SHP77 treated with DMSO at 0.1 percent for 48 hours (cell line): ENCODE data around the gene MTMR10.

ENCODE experiments used
- DNase-seq: peaks from one replicate; lab custom pipeline; 2025; lab: John Stamatoyannopoulos, UW

The MTMR10 gene

DNA sequence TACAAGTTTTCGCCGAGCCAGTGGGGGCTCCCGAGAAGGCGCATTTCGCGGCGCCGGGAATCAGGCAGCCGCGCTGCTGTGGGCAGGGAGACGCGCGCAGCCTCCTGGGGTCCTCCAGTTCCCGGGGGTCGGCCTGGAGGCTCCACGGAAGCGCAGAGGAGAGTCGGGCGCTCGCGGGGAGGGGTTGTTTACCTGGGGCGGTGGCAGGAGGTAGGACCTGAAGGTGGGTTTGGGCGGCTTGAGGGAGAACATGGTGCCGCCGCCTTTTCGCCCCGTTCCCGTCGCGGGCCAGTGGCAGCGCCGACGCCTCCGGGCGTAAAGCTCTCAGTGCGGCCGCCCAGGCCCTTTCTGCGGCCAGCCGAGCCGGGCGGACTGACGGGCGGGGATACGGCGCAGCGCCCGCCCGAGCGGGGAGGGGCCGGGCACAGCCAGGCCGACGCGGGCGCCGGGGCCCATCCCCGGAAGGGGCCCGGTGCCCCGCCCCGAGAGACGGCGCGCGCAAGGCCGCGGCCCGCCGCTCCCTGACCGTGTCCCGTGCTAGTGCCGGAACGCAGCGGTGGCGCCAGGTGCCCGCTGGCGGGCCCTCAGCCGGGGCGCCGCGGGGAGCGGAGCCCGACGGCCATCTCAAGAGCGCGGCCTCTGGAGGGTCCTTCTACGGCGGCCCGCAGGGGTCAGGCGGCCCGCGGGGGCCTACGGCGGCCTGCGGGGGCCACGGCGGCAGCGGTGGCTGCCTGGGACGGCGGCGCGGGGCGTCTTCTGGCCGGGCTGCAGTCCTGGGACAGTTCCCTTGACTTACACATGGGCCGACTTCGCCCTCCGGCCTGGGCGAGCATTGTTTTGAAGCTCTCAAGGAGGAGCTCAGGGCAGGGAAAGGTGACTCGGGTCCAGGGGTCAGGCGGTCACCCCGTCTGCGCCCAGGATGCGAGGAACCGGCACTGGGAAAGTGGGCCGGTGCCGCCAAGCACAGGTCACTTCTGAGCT is at the start of gene MTMR10:
TSS of gene MTMR10 (minus strand) at position 374 of the 981 bp plus-strand sequence. CDS start at position 252, 122 bp downstream.
- peak; percentile 48 for DNase-seq

GRCh38 chr15:31040611-31041010 is 49.2 kb upstream of the MTMR10 start:
- DNase-seq: no peak

- no peak for DNase-seq
These were observed 48.5 kb upstream of the MTMR10 start for GRCh38 chr15:31039961-31040360.

DNA sequence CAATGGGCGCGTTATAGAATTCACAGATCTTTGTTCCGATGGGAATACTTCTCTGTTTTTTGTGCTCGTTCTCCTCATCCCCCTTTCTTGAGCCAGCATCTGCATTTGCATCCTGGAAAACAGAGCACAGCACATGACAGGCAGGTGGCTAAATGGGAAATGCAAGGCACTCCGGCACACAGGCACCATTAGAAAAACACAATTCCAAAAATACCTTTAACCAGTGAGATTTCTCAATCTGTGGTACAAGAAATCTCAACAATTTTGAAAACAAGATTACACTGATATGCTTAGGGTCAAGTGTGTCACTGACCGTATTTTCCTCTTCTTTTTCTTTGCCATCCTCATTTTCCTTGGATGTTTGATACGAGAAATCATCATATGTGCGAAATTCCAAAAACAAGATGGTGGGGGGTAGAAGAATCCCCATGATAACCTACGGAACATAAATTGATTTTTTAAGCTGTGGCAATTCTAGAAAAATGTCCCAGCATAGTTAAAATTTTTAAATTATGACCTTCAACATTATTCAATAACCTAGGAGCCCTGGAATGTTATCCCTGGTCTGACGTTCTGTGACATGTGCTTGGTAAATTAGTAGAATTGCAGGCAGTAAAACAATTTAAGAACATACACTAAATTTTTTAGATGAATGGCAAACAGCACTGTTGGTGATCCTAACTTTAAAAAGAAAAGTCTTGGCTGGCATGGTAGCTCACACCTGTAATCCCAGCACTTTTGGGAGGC is 46.5 kb upstream of the MTMR10 start:
- no peak for DNase-seq

GRCh38 chr15:31036783-31037182 is 45.4 kb upstream of the MTMR10 start:
- DNase-seq: no peak

DNA sequence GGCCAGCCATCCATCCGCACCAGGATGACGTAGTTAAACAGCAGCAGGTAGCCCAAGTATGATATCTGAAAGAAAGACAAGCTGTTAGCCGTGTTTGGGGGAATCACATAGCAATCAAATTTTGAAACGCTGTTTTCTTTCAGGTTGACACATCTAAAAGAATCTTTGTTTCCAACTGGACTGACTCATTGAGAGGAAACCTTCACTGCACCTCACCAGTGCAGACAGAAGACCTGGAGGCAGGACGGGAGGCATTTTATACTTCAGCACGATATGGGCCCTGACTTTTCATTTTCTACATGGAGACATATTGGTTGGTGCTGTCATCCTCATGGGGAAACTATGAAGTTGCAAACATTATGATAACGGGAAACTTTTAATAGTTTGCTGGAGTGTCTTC is 44.2 kb upstream of the MTMR10 start:
- DNase-seq: no peak

DNA sequence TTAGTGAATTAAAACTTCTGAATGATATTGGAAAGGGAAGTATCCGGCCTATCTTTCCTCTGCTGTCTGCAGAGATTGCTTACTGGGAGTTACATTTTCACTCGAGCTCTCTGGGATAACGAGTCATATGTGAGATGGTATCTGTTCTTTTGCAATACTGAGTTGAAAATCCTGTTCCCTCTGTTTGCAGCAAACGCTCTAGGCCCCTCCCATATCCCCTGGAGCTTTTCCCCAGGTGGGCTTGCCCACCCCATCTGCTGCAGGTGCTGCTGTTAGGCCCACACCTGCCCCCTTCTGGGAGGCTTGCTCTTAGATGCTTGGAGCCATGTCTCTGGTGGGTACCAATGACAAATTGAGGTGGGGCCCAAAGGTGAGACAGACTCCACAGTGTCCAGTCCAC is 42.7 kb upstream of the MTMR10 start:
- no peak for DNase-seq

DNA sequence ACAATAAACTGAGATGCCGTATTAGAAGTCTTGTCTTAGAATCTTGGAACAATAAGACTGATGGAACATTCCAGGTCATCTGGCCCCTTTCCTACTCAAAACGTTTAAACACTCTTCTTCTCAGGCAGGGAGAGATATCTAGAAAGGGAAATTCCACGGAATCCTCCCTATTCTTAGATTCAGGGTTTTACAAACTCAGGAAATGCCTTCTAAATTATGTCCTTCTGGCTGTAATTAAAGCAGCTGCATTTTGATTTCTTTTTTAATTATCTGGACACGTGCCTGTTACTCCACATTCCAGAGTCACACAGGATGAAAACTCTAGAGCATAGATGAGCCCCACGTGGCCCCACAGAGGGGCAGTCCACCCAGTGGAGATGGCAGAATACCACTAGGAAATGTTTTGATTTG is 41.5 kb upstream of the MTMR10 start:
- DNase-seq: no peak

DNA sequence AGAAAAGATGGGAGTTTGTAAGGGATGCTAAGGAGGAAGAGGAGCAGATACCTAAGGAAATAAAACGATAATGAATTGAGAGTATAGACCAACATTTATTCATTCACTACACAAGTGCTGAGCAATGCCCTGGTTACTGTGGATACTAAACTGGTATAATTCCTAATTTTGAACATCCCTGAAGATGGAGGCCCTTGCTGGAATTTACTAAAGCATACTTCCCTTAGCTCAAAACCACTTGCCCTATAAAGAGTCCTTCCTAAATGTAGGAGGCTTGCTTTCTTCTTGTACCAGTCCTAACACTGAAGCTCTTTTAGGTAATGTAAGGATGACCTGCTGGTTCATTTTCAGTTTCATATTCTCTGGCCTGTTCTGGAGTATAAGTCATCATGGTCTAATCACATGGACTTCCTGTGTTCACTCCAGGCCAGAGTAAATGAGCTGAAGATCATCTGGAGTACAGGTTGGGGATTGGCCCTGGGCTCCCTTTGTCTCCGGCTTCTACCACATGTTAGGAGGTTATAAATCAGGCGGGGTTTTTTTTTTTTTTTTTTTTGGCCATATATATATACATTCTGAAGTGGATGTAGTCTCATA is 40.1 kb upstream of the MTMR10 start:
- no peak for DNase-seq

- no peak for DNase-seq
These were observed 36.6 kb upstream of the MTMR10 start for GRCh38 chr15:31027910-31028578.

- DNase-seq: no peak
These were observed 34.6 kb upstream of the MTMR10 start for GRCh38 chr15:31025996-31026395.

DNA sequence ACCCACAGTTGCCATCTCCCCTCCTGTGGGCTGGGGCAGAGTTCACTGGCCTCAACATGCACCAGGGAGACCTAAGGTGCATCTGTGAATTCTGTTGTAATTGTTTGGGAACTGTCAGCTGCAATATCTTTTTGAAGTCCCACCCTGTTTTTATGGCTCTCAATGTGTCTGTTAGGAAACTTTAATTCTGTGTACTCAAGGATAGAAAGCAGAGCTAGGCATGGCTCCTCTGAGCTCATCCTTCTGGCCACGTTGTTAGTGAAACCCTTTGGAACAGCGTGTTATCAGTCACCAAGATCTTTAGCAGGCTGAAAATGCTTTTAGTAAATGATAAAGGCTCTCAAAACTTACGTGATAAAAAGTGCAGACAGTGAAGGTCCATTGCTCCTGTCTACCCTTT is 33.6 kb upstream of the MTMR10 start:
- DNase-seq: no peak

GRCh38 chr15:31024330-31024729 is 32.9 kb upstream of the MTMR10 start:
- no peak for DNase-seq

DNA sequence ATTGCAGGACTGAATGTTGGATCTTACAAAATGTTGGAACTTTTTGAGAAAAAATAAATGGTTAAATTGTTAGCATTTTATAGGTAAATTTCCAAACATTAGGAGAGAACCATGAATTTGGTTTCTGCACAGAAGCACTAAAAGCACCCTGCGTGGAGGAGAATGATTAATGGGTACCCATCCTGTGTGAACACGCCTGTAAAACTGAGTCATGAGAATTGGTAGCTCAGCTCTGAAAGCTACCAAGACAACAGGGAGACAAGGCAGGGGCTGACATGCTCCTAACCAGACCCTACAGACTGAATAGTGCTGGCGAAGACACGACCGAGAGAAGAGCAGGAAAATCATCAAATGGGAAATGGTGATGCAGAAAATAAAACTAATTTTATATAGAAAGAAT is 32.4 kb upstream of the MTMR10 start:
- no peak for DNase-seq

DNA sequence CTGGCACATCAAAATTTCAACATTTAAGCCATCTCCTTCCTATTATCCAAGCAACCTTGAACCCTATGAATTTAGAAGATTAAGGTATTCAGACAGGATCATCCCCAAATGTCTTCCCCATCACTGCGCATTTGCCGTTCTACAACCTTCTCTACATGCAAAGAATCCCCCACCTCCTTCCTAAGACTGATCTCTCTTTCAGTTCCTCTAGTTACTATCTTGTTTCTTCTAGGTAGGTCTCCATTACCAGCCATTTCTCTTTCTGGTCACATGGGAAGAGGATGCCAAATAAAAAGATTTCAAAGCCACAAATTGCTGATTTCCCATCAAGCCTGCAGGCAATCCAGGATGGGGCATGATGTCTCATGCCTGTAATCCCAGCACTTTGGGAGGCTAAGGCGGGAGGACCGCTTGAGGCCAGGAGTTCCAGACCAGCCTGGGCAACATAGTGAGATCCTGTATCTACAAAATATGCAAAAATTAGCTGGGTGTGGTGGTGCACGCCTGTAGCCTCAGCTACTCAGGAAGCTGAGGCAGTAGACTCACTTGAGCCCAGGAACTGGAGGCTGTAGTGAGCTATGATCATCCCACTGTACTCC is 29.7 kb upstream of the MTMR10 start:
- no peak for DNase-seq

DNA sequence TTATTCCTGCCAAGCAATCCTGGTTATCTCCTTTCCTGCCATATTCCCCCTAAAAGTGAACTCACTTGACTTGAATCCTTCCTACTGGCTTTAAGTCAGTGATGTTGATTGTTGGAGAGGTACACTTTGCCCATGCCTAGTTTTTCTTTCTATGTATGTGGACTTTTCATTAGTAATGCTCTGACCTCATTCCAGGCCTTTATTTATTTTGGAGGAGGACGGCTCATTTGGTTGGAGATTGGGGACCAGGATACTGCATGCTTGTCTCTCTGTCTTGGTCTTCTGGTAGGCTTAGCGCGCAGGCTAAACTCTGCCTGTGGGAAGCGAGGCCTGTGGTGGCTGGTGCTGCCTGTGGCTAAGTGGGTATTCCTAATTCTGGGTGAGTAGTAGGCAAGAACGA is 29.1 kb upstream of the MTMR10 start:
- DNase-seq: no peak

GRCh38 chr15:31019986-31020385 is 28.6 kb upstream of the MTMR10 start:
- DNase-seq: no peak

GRCh38 chr15:31017311-31017710 is 25.9 kb upstream of the MTMR10 start:
- no peak for DNase-seq

DNA sequence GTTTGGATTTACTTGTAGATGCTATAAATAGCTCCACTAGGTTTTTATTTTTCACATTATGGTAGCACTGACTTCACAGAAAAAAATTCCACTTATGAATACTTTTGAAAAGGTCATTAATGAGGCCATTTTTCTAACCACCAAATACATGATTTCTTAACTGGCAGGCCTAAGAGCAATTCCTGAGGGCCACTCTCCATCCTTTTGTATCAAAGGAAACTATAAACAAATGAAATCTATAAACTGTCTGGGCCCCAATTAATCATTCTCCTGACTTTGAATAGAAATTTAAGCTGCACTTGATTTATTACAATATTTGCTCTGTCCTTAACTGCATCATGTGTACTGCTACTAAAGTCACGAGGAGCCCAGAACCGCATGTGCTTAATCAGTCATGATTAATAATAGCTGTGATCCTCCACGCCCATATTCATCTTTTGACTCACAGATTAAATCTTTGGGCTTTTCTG is 25.1 kb upstream of the MTMR10 start:
- no peak for DNase-seq

DNA sequence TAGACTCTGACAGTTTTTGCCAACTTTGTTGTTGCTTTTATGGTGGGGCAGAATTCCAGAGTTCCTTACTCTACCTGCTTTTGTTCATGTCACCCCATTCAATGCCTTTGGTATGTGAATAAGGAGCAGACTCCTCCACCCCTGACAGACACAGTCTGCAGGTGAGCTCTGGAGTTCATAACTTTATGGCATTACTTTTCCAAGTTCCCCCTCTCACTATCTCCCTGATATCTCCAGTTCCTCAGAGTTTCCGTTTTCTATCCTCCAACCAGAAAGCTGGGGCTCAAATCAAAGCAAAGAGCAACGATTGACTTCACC is 23.1 kb upstream of the MTMR10 start:
- no peak for DNase-seq

GRCh38 chr15:31013863-31014607 is 22.6 kb upstream of the MTMR10 start:
- DNase-seq: no peak
